HuH-7.5 (cell line): ENCODE measurements around the gene ARMH4.

Source experiments
- DNase-seq: peaks from one replicate; pipeline ENCODE4 v3.0.0; 2011; ENCODE audit warnings: low spot score

ARMH4 gene

GRCh38 chr14:58152014-58152857 is at the start of gene ARMH4:
Gene ARMH4, minus strand, starts transcription at chr14:58152213. Its CDS starts 12,855 bp downstream, at chr14:58139358.
- DNase-seq = peak; percentile 67

- peak; percentile 9 for DNase-seq
Observed at GRCh38 chr14:58200846-58201245, 48.8 kb upstream of the ARMH4 start.

GRCh38 chr14:58200480-58200841 is 48.4 kb upstream of the ARMH4 start:
- DNase-seq = no peak

- DNase-seq = peak; percentile 68
Observed at GRCh38 chr14:58199726-58200479, 47.9 kb upstream of the ARMH4 start, which contains the start of gene ACTR10. Gene ACTR10, plus strand, starts transcription at chr14:58200149. Its CDS starts 69 bp downstream, at chr14:58200218.

GRCh38 chr14:58198086-58198485 is 46.1 kb upstream of the ARMH4 start:
- DNase-seq = no peak

GRCh38 chr14:58196198-58196597 is 44.2 kb upstream of the ARMH4 start:
- no peak for DNase-seq

GRCh38 chr14:58193542-58193941 is 41.5 kb upstream of the ARMH4 start:
- no peak for DNase-seq

GRCh38 chr14:58191763-58192601 is 40.0 kb upstream of the ARMH4 start:
- no peak for DNase-seq

- no peak for DNase-seq
Observed at GRCh38 chr14:58189176-58189575, 37.2 kb upstream of the ARMH4 start.

- DNase-seq = no peak
Observed at GRCh38 chr14:58177125-58177524, 25.1 kb upstream of the ARMH4 start.

GRCh38 chr14:58171090-58171489 is 19.1 kb upstream of the ARMH4 start:
- peak; percentile 89 for DNase-seq

GRCh38 chr14:58167891-58168290 is 15.9 kb upstream of the ARMH4 start:
- no peak for DNase-seq

GRCh38 chr14:58167057-58167456 is 15.0 kb upstream of the ARMH4 start:
- DNase-seq = no peak

GRCh38 chr14:58166005-58166983 is 14.3 kb upstream of the ARMH4 start:
- peak; percentile 59 for DNase-seq

- no peak for DNase-seq
Observed at GRCh38 chr14:58160561-58160960, 8.5 kb upstream of the ARMH4 start.

GRCh38 chr14:58151133-58152013 is 640 bp downstream of the ARMH4 start:
- peak; percentile 32 for DNase-seq

GRCh38 chr14:58150243-58150805 is 1.7 kb downstream of the ARMH4 start:
- no peak for DNase-seq

GRCh38 chr14:58149196-58149595 is 2.8 kb downstream of the ARMH4 start:
- no peak for DNase-seq

GRCh38 chr14:58146399-58146798 is 5.6 kb downstream of the ARMH4 start:
- DNase-seq = no peak

GRCh38 chr14:58145936-58146335 is 6.1 kb downstream of the ARMH4 start:
- no peak for DNase-seq
